Ovary (tissue), 9 donors: ENCODE measurements around the gene BCAM. TPM values are rescaled to one million over a fixed set of nuclear protein-coding genes. Genes with fewer than 3 reads are reported as not detected.

Experiments used
- DNase-seq, 5 donors: peaks; one replicate each; pipeline ENCODE4 v3.0.0-alpha.2; 2019 to 2020
- H3K27ac ChIP-seq, 2 donors: fragments of 200-600 bp; one replicate each; pipeline versions ENCODE4 v1.5.1 to v1.8.0; 2019 to 2022
- H3K27me3 ChIP-seq: fragments of 200-600 bp; one replicate; pipeline ENCODE4 v1.8.0; 2022
- H3K36me3 ChIP-seq: fragments of 200-600 bp; sonication (generic); one replicate; pipeline ENCODE4 v1.5.1; 2019
- H3K4me1 ChIP-seq: one replicate; pipeline ENCODE4 v1.8.1; 2013; ENCODE audit warnings: mild to moderate bottlenecking, moderate library complexity; ENCODE audit not compliant: insufficient read depth
- H3K4me3 ChIP-seq: fragments of 200-600 bp; sonication (generic); one replicate; pipeline ENCODE4 v1.5.1; 2017
- H3K9me3 ChIP-seq, 2 donors: fragments of 200-600 bp in 1 of 2; sonication (generic) in 1 of 2; one replicate each; pipeline versions ENCODE4 v1.5.1 to v1.8.1; 2013 to 2019; ENCODE audit warnings: mild to moderate bottlenecking in 1 of 2, moderate library complexity in 1 of 2
- CTCF ChIP-seq, 3 donors: fragments of 450-650 bp in 2 of 3; fragments of 200-600 bp in 1 of 3; IDR thresholded peaks; one replicate each; pipeline versions ENCODE4 v1.5.1 to v1.8.0; 2016 to 2022; ENCODE audit warnings: antibody characterized with exemption in 3 of 3, mild to moderate bottlenecking in 1 of 3
- EP300 ChIP-seq: sonication (generic); formaldehyde crosslinking; IDR thresholded peaks from one replicate; pipeline ENCODE4 v1.6.1; 2017; ENCODE audit warnings: antibody characterized with exemption
- POLR2A ChIP-seq: fragments of 450-650 bp; IDR thresholded peaks from one replicate; pipeline ENCODE4 v1.6.1; 2017; ENCODE audit warnings: antibody characterized with exemption, mild to moderate bottlenecking, moderate library complexity
- WGBS, 3 donors: extraction: QIAGEN DNeasy Blood & Tissue Kit in 1 of 3; methylation state at CpG; one replicate each; pipeline versions ENCODE4 v1.1.5 to v1.1.7; 2013 to 2017; 5-methylcytosine and 5-hydroxymethylcytosine counted together
- intact Hi-C, 4 donors: fragments of 100-400 bp; cut with DNase I; formaldehyde crosslinking; loops; one replicate each; pipeline versions ENCODE4 v1.11.0 to v1.15.1; 2022 to 2023
- polyA plus RNA-seq, 2 donors: library from polyadenylated mRNA; stranded (reverse); fragments of 200-250 nt in 1 of 2; fragments of 350-450 nt in 1 of 2; fragmentation: Illumina TruSeq in 1 of 2; extraction: RNeasy Lipid Tissue Mini Kit (QIAGEN cat#74804) in 1 of 2; gene quantifications; one replicate each; pipeline ENCODE4 v1.2.3, GENCODE V29; 2013 to 2014
- total RNA-seq, 7 donors: library from RNA; depleted of rRNA in 2 of 7; stranded (reverse); fragments of >200 nt in 2 of 7; fragmentation: NEBNext Ultra II Directional in 3 of 7; extraction: Animal tissue kit (Norgen Biotek cat#: 25700) in 3 of 7; gene quantifications; one replicate each; pipeline versions ENCODE4 v1.1.0 to v1.2.4, GENCODE V29; 2016 to 2023
- donor health status: DM: no; HTN: no; CAD: no; lungs with moderate emphysema.
- donor health status: DM: no; HTN: no; CAD: no.
- donor health status: Bipolar disorder and iron deficiency.
- donor health status: DM: yes; HTN: yes; CAD: no.
- donor health status: DM: no; HTN: no; CAD: no.
- donor health status: DM: yes; HTN: yes; CAD: no.

Gene BCAM
- total and polyA plus RNA-seq, 9 donors, result 9.7 to 419 (median 62.0) TPM

GRCh38 chr19:44839276-44839675 lies 30.4 kb downstream of the BCAM start:
- Histone ChIP-seq H3K27ac (no peak overlapping the region), H3K27me3 (no peaks in the 10 kb centered on the region), H3K9me3 (no peaks in the 10 kb centered on the region), H3K4me3 (no peak overlapping the region), H3K4me1 (no peaks in the 10 kb centered on the region), H3K36me3 (no peaks in the 10 kb centered on the region)
- TF ChIP-seq EP300 (no peak), CTCF (IDR thresholded peaks at IDR 0.05) (no peak), POLR2A (no peak)
- intact Hi-C loops, result no loop called here
- no peak for DNase-seq
- WGBS, 3 donors, result 78 to 83% (median 80%) methylated on average over 2 of the region's 2 CpGs

GRCh38 chr19:44840811-44841210 lies 31.9 kb downstream of the BCAM start:
- no peak overlapping the region for H3K27ac ChIP-seq
- intact Hi-C loops, result loop anchor here in 1 of 4 donors (5.0 kb wide), 1 partner anchor 39 kb away; no protein-coding TSS in a partner anchor
- TF ChIP-seq POLR2A (no peak), CTCF (IDR thresholded peaks at IDR 0.05) (no peak), EP300 (no peak)
- WGBS, 3 donors, result 66 to 78% (median 70%) methylated on average over 7 of the region's 7 CpGs
- H3K4me3 ChIP-seq, result no peak overlapping the region
- no peaks in the 10 kb centered on the region for H3K9me3 ChIP-seq
- H3K36me3 ChIP-seq, result no peaks in the 10 kb centered on the region
- no peaks in the 10 kb centered on the region for H3K27me3 ChIP-seq
- DNase-seq, result no peak
- H3K4me1 ChIP-seq, result peaks cover 3% of the 10 kb centered on the region

GRCh38 chr19:44841231-44841630 lies 32.3 kb downstream of the BCAM start:
- no peaks in the 10 kb centered on the region for H3K27me3 ChIP-seq
- 80 to 87% (median 87%) methylated on average over 3 of the region's 3 CpGs for WGBS, 3 donors
- no peak for DNase-seq
- H3K4me3 ChIP-seq, result no peak overlapping the region
- peaks cover 3% of the 10 kb centered on the region for H3K4me1 ChIP-seq
- no peaks in the 10 kb centered on the region for H3K9me3 ChIP-seq
- H3K27ac ChIP-seq, result no peak overlapping the region
- H3K36me3 ChIP-seq, result no peaks in the 10 kb centered on the region
- intact Hi-C loops, result loop anchor here in 1 of 4 donors (5.0 kb wide), 1 partner anchor 39 kb away; no protein-coding TSS in a partner anchor
- TF ChIP-seq CTCF (IDR thresholded peaks at IDR 0.05), result no peak
- no peak for TF ChIP-seq POLR2A
- no peak for TF ChIP-seq EP300

- H3K27ac ChIP-seq, result peak overlapping the region in 1 of 2 donors; percentile 53
- 3 to 10% (median 5%) methylated on average over 12 of the region's 12 CpGs for WGBS, 3 donors
- peak in 2 of 5 donors; percentile 68 to 74 for DNase-seq
Observed at GRCh38 chr19:44845286-44845611, 36.3 kb downstream of the BCAM start.

More at GRCh38 chr19:44845286-44845611, 36.3 kb downstream of the BCAM start:
- Histone ChIP-seq H3K4me1 (peaks cover 6% of the 10 kb centered on the region), H3K9me3 (no peaks in the 10 kb centered on the region), H3K36me3 (no peaks in the 10 kb centered on the region), H3K27me3 (no peaks in the 10 kb centered on the region), H3K4me3 (peak overlapping the region; percentile 100)
- TF ChIP-seq CTCF (IDR thresholded peaks at IDR 0.05) (no peak), POLR2A (no peak), EP300 (no peak)
- intact Hi-C loops, result loop anchor here in 2 of 4 donors (2.0 kb wide), 2 partner anchors 42 to 44 kb away; no protein-coding TSS in a partner anchor
